SHP77 (cell line): Measurements from ENCODE around the gene CAMKK2.
"Not testable (repeated sequence)": the region's sequence is repeated elsewhere in the genome, so short reads cannot be mapped to it uniquely, and the experiment has no call there.

Experiments used
- DNase-seq, 2 experiments: peaks; one replicate each; lab custom pipeline; 2025; lab: John Stamatoyannopoulos, UW

CAMKK2 gene

GRCh38 chr12:121223292-121224285 lies 72.9 kb downstream of the CAMKK2 start:
- DNase-seq, result peak in 1 of 2 experiments; percentile 23

DNA sequence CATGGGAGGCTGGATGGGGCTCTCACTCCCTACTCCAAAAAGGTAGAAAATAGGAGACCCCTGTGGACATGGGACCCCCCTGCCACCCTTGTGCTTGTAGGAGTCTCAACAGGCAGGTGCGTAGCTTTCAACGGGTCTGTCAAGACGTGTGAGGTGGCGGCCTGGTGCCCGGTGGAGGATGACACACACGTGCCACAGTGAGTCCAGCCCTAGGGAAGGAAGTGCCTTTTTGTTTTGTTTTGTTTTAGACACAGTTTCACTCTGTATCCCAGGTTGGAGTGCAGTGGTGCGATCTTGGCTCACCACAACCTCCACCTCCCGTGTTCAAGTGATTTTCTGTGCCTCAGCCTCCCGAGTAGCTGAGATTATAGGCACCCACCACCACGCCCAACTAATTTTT lies 73.7 kb downstream of the CAMKK2 start:
- DNase-seq, result no peak

DNA sequence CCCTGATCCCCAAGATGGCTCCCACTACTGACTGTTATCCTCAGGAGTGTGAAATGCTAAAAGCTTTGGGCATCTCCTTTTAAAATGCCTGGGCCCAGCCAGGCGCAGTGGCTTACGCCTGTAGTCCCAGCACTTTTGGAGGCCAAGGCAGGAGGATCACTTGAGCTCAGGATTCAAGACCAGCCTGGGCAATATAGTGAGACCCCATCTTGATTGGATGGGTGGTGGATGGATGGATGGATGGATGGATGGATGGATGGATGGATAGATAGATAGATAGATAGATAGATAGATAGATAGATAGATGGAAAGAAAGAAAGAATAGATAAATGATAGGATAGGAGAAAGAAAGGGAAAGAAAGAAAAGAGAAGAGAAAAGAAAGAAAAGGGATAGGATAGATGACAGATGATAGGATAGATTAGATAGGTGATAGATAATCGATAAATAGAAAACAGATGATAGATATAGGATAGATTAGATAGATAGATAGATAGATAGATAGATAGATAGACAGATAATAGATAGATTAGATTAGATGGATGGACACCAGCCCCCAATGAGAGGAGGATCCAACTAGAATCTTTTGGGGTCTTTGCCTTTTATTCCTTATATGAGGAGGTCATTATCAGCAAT lies 77.0 kb downstream of the CAMKK2 start:
- no peak for DNase-seq

GRCh38 chr12:121218588-121219352 lies 77.7 kb downstream of the CAMKK2 start:
- DNase-seq, result no peak

DNA sequence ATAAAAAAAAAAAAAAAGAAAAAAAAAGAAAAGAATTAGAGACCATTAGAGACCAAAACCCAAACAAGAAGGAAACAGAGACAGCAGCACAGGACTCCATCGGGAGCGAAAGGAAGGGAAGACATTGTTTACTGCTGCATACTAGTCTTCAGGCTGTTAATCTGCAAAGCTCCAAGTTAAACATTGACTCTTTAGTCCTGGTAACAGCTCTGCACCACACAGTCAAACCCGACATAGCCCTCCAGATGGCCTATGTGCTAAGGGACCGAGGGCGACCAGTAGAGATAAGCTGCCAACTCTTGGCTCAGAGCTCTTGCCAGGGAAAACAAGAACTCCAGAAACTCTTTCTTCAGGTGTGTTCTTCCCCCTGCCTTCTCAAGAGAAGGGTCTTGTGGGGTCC lies 78.7 kb downstream of the CAMKK2 start:
- no peak for DNase-seq

- DNase-seq, result no peak
Observed at GRCh38 chr12:121217063-121217462, 79.4 kb downstream of the CAMKK2 start.

DNA sequence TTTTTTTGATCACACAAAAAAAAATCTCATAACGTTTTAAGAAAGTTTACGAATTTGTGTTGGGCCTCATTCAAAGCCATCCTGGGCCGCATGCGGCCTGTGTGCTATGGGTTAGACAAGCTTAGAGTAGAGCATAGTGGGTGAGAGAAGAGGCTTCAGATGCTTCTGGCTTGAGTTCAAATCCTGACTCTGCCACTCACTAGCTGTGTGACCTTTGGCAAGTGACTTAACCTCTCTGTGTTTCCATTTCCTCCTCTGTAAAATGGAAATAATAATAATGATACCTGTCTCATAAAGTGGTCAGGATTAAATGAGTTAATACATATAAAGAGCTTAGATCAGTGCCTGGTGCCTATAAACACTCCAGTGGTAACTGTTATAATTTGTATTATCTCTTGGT lies 80.4 kb downstream of the CAMKK2 start:
- DNase-seq, result no peak

DNA sequence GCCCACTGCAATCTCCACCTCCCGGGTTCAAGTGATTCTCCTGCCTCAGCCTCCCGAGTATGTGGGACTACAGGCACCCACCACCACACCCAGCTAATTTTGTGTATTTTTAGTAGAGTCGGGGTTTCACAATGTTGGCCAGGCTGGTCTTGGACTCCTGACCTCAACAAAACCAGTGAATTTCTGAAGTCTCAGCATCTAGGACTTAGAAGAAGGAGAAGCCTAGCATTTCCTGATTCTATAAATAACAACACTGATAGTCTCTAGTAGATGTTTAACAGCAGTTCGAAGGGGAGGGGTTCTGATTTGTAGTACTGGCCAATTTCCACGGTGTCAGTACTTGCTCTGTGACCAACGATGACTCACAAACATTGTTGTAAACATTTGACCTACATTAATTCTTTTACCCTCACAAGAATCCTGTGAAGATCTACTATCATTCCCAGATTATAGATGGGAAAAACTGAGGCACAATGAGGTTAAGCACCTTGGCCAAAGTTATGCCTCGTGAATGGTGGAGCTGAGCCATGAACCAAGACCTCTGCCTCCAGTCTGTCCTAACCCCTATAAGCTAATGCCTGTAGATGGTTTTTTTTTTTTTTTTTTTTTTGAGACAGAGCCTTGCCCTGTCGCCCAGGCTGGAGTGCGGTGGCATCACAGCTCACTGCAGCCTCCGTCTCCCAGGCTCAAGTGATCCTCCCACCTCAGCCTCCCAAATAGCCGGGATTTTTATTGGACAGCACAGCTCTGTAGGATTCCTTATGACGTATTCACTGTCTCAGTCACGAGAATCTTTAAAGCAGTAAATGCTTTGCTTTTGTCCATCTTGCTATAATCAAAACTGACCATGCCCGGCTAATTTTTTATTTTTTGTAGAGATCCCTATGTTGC lies 81.4 kb downstream of the CAMKK2 start:
- DNase-seq, result no peak

DNA sequence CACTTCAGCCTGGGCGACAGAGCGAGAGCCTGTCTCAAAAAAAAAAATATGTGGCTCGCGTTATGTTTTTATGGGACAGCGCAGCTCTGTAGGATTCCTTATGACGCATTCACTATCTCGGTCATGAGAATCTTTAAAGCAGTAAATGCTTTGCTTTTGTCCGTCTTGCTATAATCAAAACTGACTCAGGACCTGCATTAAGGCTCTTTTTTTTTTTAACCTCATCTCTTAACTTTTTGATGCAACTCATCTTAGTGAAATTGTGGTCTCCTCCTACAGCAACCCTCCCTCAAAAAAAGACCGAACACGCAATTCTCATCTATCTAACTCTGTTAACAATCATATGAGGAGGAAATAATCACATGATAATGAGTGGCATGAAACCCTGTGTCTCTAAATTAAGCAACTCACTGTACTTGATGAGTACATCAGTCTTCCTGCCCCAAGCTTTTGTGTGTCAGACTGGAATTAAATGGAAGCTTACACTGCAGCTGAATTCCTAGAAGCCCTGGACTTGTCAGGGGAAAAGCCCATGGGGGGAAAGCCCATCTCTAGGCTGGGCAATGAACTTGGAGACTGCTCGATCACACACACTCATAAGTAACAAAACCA lies 82.2 kb downstream of the CAMKK2 start:
- no peak for DNase-seq

DNA sequence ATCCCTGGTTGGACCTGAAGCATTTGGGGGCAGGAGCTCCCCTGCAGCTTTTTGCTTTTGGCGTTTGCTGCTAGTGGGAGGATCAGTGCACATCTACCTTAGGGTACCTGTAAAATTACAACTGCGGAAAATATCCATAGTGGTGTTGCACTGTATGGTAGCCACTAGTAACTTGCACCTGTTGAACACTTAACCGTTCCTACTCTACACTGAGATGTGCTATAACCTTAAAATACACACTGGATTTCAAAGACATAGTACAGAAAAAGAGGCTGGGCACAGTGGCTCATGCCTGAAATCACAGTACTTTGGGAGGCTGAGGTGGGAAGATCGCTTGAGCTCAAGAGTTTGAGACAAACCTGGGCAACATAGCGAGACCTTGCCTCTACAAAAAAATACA lies 83.6 kb downstream of the CAMKK2 start:
- DNase-seq, result no peak

- DNase-seq, result peak; percentile 86 to 94
Observed at GRCh38 chr12:121209624-121210572, 86.6 kb downstream of the CAMKK2 start, which contains the start of gene P2RX4. Gene P2RX4 (plus strand): TSS chr12:121210129. CDS start chr12:121210165, 36 bp downstream.

DNA sequence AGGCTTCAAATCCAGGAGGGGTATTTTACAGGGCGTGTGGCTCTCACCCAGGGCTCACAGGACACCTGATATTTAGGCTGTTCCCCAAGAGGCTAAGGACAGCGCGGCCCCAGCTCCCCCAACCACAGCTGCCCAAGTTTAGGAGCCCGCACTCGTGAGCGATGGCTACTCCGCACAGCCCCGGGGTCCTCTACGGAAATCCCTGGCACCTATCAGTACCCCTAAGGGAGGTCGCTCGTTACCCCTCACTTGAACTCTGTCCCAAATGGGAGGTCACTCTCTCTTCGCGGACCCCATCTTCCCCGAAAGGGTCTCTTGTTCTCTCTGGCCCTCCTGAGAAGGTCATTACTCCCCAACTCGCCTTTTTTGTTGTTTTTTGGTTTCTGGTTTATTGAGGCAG lies 87.3 kb downstream of the CAMKK2 start:
- DNase-seq, result no peak

GRCh38 chr12:121208571-121208970 lies 87.9 kb downstream of the CAMKK2 start:
- DNase-seq, result not testable (repeated sequence)

- DNase-seq, result no peak
Observed at GRCh38 chr12:121205491-121205890, 91.0 kb downstream of the CAMKK2 start.

GRCh38 chr12:121203482-121203881 lies 93.0 kb downstream of the CAMKK2 start:
- no peak for DNase-seq

DNA sequence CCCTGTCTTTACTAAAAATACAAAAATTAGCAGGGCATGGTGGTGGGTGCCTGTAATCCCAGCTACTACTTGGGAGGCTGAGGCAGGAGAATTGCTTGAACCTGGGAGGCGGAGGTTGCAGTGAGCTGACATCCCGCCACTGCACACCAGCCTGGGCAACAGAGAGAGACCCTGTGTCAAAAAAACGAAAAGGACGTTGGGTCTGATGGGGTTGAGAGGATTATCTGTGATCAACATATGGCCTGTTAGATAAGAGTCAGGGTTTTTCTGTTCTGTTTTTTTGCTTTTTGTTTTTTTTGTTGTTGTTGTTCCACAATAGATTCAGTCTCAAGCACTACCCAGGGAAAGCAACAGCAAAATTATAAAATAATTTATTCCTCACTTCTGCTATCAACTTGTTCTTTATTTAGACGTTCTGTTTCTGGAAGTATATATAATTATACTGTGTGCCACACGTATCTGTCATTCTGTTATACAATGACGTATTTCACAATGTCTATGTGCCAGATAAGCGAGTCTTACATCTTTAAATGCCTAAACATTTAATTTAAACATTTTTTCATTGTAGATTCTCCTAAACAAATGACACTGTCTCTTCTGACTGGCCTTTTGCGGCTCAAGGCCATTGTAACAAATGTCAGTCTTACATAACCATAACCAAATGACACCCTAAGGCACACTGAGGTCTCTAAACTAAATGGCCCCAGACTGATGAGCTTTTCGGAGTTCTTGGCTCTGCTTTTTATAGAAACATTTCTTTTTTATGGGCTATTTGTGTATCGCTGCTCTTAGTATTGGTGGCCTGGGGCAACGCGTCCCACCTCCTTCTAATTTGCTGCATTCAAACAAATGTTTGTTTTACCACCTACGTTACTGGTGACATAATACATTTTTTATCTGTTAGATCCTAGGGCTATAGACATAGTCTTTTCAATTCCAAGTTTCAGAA lies 93.8 kb downstream of the CAMKK2 start:
- DNase-seq, result no peak

- not testable (repeated sequence) for DNase-seq
Observed at GRCh38 chr12:121201140-121201539, 95.4 kb downstream of the CAMKK2 start.

DNA sequence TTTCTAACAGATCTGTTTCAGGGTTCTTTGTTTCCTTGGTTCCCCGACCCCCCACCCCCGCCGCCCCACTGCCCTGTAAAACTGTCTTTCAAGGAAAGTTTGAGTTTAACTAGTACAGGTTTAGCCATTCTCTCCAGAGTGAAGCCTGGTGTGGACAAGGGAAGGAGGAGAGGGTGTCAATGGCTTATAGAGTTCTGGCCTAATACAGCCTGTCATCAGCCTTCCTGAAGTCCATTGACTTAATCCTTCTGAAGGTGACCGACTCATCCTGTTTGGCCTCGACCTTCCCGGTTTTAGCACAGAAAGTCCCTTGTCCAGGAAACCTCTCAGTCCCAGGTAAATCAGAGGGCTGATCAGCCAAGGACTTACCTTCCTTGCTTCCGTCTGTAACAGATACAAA lies 97.6 kb downstream of the CAMKK2 start:
- DNase-seq, result no peak

DNA sequence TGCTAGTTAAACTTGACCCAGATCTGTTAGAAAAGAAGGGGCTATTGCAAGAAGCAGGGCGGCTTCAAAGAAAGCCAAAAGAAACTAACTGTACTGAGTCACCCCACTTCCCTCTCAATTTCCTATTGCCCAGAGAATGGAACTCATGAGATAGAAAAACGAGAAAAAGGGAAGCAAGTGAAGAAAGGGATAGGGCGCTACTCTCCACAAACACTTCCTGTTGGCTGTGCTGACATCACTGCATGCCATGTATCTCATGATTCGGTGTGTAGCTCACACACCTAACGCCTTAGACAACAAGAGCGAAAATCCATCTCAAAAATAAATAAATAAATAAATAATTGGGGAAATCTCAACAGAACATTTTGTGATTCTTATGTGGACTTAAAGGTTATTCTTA lies 99.6 kb downstream of the CAMKK2 start:
- DNase-seq, result no peak
